Memory B cell (primary cell): ENCODE measurements around the gene MAGI2.
"Not testable (repeated sequence)": the region's sequence is repeated elsewhere in the genome, so short reads cannot be mapped to it uniquely, and the experiment has no call there.

Experiments used
- ATAC-seq: fragments of 150-1000 bp; cut with Tn5 transposase; 2 replicates; pipeline ENCODE4 v1.10.0; 2021; ENCODE audit warnings: low read depth, mild to moderate bottlenecking, moderate library complexity
- DNase-seq, 2 donors: peaks; one replicate each; pipeline ENCODE4 v3.0.0; 2022; ENCODE audit warnings: low spot score in 2 of 2
- H3K27ac Mint-ChIP-seq: one replicate; pipeline ENCODE4 v1.8.0; 2022; ENCODE audit warnings: mild to moderate bottlenecking, moderate library complexity, mixed read lengths
- H3K27me3 Mint-ChIP-seq: one replicate; pipeline ENCODE4 v1.8.0; 2022; ENCODE audit warnings: mixed read lengths
- H3K36me3 Mint-ChIP-seq: one replicate; pipeline ENCODE4 v1.8.0; 2022; ENCODE audit warnings: mild to moderate bottlenecking, mixed read lengths
- H3K4me1 Mint-ChIP-seq: one replicate; pipeline ENCODE4 v1.8.0; 2022; ENCODE audit warnings: mixed read lengths
- H3K4me3 Mint-ChIP-seq: one replicate; pipeline ENCODE4 v1.8.0; 2022; ENCODE audit warnings: mild to moderate bottlenecking, moderate library complexity, mixed read lengths
- H3K9me3 Mint-ChIP-seq: one replicate; pipeline ENCODE4 v1.8.0; 2022; ENCODE audit warnings: mixed read lengths

Gene MAGI2

GRCh38 chr7:79459381-79459780 is 5.9 kb upstream of the MAGI2 start:
- Mint-ChIP-seq H3K4me1 (no peaks in the 10 kb centered on the region), H3K4me3 (no peak overlapping the region), H3K27ac (no peak overlapping the region), H3K27me3 (no peaks in the 10 kb centered on the region), H3K9me3 (peaks cover 2% of the 10 kb centered on the region), H3K36me3 (no peaks in the 10 kb centered on the region)
- ATAC-seq (no peak), DNase-seq (no peak)

GRCh38 chr7:79458796-79459195 is 5.3 kb upstream of the MAGI2 start:
- Mint-ChIP-seq H3K27ac (no peak overlapping the region), H3K36me3 (no peaks in the 10 kb centered on the region), H3K4me3 (no peak overlapping the region), H3K9me3 (peaks cover 2% of the 10 kb centered on the region), H3K27me3 (no peaks in the 10 kb centered on the region), H3K4me1 (no peaks in the 10 kb centered on the region)
- DNase-seq (no peak), ATAC-seq (no peak)

- Mint-ChIP-seq H3K4me3 (no peak overlapping the region), H3K9me3 (peaks cover 5% of the 10 kb centered on the region), H3K36me3 (peaks cover 7% of the 10 kb centered on the region), H3K27ac (no peak overlapping the region), H3K27me3 (peaks cover 15% of the 10 kb centered on the region), H3K4me1 (peaks cover 4% of the 10 kb centered on the region)
- ATAC-seq, result no peak
- no peak for DNase-seq
These were observed 1.8 kb upstream of the MAGI2 start for GRCh38 chr7:79455173-79455790.

- DNase-seq (no peak), ATAC-seq (no peak)
- Mint-ChIP-seq H3K4me3 (no peak overlapping the region), H3K36me3 (peaks cover 7% of the 10 kb centered on the region), H3K27ac (no peak overlapping the region), H3K9me3 (peaks cover 3% of the 10 kb centered on the region), H3K27me3 (peaks cover 15% of the 10 kb centered on the region), H3K4me1 (peaks cover 4% of the 10 kb centered on the region)
These were observed 994 bp upstream of the MAGI2 start for GRCh38 chr7:79454361-79454960.

- Mint-ChIP-seq H3K4me1 (peaks cover 4% of the 10 kb centered on the region), H3K27ac (no peak overlapping the region), H3K9me3 (peaks cover 3% of the 10 kb centered on the region), H3K27me3 (peaks cover 15% of the 10 kb centered on the region), H3K36me3 (peaks cover 7% of the 10 kb centered on the region), H3K4me3 (no peak overlapping the region)
- DNase-seq (no peak), ATAC-seq (no peak)
These were observed 255 bp downstream of the MAGI2 start for GRCh38 chr7:79453266-79453557.

- no peak overlapping the region for H3K27ac Mint-ChIP-seq
- no peak overlapping the region for H3K4me3 Mint-ChIP-seq
- H3K36me3 Mint-ChIP-seq, result peaks cover 7% of the 10 kb centered on the region
- peaks cover 4% of the 10 kb centered on the region for H3K4me1 Mint-ChIP-seq
- no peak for ATAC-seq
- H3K9me3 Mint-ChIP-seq, result peaks cover 3% of the 10 kb centered on the region
- DNase-seq, result no peak
- H3K27me3 Mint-ChIP-seq, result peaks cover 15% of the 10 kb centered on the region
These were observed 787 bp downstream of the MAGI2 start for GRCh38 chr7:79452495-79453265.

- peaks cover 2% of the 10 kb centered on the region for H3K9me3 Mint-ChIP-seq
- no peak overlapping the region for H3K27ac Mint-ChIP-seq
- peaks cover 7% of the 10 kb centered on the region for H3K36me3 Mint-ChIP-seq
- peaks cover 15% of the 10 kb centered on the region for H3K27me3 Mint-ChIP-seq
- ATAC-seq (no peak), DNase-seq (no peak)
- H3K4me1 Mint-ChIP-seq, result peaks cover 4% of the 10 kb centered on the region
- no peak overlapping the region for H3K4me3 Mint-ChIP-seq
These were observed 1.4 kb downstream of the MAGI2 start for GRCh38 chr7:79452032-79452494.

GRCh38 chr7:79451580-79451979 is 1.9 kb downstream of the MAGI2 start:
- H3K4me3 Mint-ChIP-seq, result no peak overlapping the region
- H3K27me3 Mint-ChIP-seq, result peaks cover 15% of the 10 kb centered on the region
- H3K9me3 Mint-ChIP-seq, result peaks cover 2% of the 10 kb centered on the region
- peaks cover 7% of the 10 kb centered on the region for H3K36me3 Mint-ChIP-seq
- no peak for ATAC-seq
- H3K27ac Mint-ChIP-seq, result no peak overlapping the region
- no peak for DNase-seq
- peaks cover 4% of the 10 kb centered on the region for H3K4me1 Mint-ChIP-seq

- ATAC-seq, H3K4me3 Mint-ChIP-seq, H3K36me3 Mint-ChIP-seq, H3K4me1 Mint-ChIP-seq, H3K27ac Mint-ChIP-seq, H3K27me3 Mint-ChIP-seq, DNase-seq, H3K9me3 Mint-ChIP-seq: not testable (repeated sequence)
These were observed 10.7 kb downstream of the MAGI2 start for GRCh38 chr7:79442766-79443165.

- no peaks in the 10 kb centered on the region for H3K36me3 Mint-ChIP-seq
- ATAC-seq (no peak), DNase-seq (no peak)
- H3K9me3 Mint-ChIP-seq, result peaks cover 3% of the 10 kb centered on the region
- no peaks in the 10 kb centered on the region for H3K4me1 Mint-ChIP-seq
- H3K27me3 Mint-ChIP-seq, result no peaks in the 10 kb centered on the region
- no peak overlapping the region for H3K4me3 Mint-ChIP-seq
- no peak overlapping the region for H3K27ac Mint-ChIP-seq
These were observed 17.1 kb downstream of the MAGI2 start for GRCh38 chr7:79436378-79436777.

- Mint-ChIP-seq H3K36me3 (no peaks in the 10 kb centered on the region), H3K4me1 (no peaks in the 10 kb centered on the region), H3K27ac (no peak overlapping the region), H3K9me3 (peaks cover 3% of the 10 kb centered on the region), H3K4me3 (no peak overlapping the region), H3K27me3 (no peaks in the 10 kb centered on the region)
- DNase-seq, result no peak
- no peak for ATAC-seq
These were observed 18.6 kb downstream of the MAGI2 start for GRCh38 chr7:79434867-79435266.

- no peaks in the 10 kb centered on the region for H3K36me3 Mint-ChIP-seq
- no peaks in the 10 kb centered on the region for H3K27me3 Mint-ChIP-seq
- H3K4me1 Mint-ChIP-seq, result no peaks in the 10 kb centered on the region
- peaks cover 3% of the 10 kb centered on the region for H3K9me3 Mint-ChIP-seq
- no peak overlapping the region for H3K27ac Mint-ChIP-seq
- ATAC-seq, result no peak
- no peak for DNase-seq
- H3K4me3 Mint-ChIP-seq, result no peak overlapping the region
These were observed 19.4 kb downstream of the MAGI2 start for GRCh38 chr7:79434098-79434497.

- ATAC-seq, result no peak
- Mint-ChIP-seq H3K27me3 (no peaks in the 10 kb centered on the region), H3K27ac (no peak overlapping the region), H3K9me3 (peaks cover 2% of the 10 kb centered on the region), H3K4me1 (no peaks in the 10 kb centered on the region), H3K4me3 (no peak overlapping the region), H3K36me3 (no peaks in the 10 kb centered on the region)
- no peak for DNase-seq
These were observed 23.1 kb downstream of the MAGI2 start for GRCh38 chr7:79430391-79430790.

- H3K4me1 Mint-ChIP-seq, result no peaks in the 10 kb centered on the region
- H3K4me3 Mint-ChIP-seq, result no peak overlapping the region
- no peaks in the 10 kb centered on the region for H3K9me3 Mint-ChIP-seq
- no peak overlapping the region for H3K27ac Mint-ChIP-seq
- H3K27me3 Mint-ChIP-seq, result no peaks in the 10 kb centered on the region
- no peaks in the 10 kb centered on the region for H3K36me3 Mint-ChIP-seq
- no peak for DNase-seq
- no peak for ATAC-seq
These were observed 27.8 kb downstream of the MAGI2 start for GRCh38 chr7:79425665-79426064.
